ENCODE results near the gene PLPP4.

The PLPP4 gene

DNA sequence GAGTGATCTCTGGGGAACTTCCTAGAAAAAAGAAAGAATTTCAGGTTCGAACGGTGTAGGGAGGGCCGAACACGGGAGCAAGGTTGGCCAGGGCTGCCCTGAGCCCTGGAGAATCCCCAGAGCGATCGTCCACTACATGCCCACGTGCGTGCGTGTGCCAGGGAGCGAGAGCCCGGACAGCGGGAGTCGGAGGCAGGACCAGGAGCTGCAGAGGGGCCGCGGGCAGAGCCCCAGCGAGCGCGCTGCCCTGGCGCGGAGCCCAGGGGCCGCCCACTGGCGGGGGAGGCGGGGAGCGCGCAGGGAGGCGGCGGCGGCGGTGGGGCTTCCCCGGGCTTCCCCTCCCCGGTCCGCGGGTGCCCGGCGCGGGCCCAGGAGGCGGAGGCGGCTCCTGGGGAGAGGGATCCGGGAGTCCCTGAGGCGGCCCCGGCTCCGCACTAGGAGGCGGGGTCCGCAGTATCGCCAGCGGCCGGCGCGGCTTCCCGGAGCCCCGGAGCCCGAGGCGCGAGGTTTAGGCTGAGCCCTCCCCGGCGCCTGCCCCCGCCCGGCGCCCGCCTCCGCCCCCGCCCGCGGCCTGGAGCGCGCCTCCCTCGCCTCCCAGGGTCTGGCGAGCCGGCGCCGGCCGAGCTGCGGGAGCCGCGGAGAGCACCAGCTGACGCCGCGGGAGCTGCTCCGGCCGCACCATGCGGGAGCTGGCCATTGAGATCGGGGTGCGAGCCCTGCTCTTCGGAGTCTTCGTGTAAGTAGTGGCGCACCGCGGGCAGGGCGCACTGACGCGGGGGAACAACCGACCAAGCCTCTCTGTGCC, at the start of gene PLPP4:
Gene PLPP4 (plus strand): TSS at position 602 of the 805 bp plus-strand sequence. CDS start 79 bp downstream, at position 681.
- DNase-seq = no peak

DNA sequence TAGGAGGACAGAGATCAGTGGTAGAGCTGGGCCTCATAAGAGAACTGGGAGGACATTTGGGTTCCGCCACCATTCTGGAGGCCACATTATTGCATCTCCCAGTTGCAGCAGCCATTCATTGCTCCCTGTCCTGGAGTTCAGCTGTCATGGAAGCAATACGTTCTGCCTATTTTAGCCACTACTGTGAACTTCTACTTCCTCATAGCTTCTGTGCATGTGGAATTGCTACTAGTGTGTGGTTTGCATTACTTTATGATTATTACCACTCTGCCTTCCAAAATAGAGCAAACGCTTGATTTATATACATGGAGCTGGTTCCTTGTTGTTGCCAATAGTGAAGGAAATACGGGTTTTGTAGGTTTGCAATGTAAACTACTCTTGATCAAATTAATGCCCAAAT, 47.2 kb upstream of the PLPP4 start:
- DNase-seq = no peak

DNA sequence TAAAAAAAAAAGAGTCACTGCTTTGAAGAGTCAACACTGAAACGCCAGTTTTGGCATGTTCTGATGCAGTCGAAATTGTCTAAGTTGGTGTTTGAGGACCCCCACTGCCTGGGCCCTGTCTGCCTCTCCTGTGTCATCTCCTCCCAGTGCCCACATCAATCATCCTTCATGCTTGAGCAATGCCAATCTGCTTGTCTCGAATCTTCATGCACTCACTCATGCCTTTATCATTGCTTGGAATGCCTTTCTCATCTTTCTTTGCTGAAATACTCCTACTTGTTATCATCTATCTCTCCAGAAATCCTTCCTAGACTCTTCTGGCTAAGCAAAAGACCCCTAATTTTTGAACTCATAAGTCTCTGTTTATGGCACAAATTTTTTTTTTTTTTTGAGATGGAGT, 42.1 kb upstream of the PLPP4 start:
- no peak for DNase-seq

DNA sequence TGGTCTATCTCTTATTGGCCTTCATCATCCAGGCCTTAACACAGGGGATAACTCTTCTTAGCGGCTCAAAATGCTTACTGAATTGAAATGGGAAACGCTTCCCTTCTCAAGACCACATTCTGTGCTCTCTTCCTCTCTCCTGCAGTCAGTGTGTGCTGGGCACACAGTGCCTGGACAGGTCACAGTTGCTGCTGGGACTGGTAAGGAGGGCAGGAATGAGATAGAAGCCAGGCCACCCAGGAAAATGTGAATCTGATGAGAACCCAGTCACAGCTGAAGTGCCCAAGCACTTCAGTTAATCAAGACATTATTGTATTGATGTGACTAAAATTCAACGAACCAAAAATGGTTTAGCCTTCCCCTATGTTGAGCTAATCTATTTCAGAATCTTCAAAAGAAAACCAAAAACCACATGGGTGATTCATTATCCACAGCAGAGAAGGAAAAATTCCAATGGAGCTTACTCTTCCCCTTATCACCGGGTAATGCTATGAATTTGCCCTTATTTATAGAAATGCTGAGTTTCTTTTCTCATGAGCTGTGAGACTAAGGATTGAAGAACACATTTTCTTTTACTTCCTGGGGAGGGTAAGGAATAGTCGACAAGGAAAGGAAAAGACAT, 41.2 kb upstream of the PLPP4 start:
- no peak for DNase-seq

DNA sequence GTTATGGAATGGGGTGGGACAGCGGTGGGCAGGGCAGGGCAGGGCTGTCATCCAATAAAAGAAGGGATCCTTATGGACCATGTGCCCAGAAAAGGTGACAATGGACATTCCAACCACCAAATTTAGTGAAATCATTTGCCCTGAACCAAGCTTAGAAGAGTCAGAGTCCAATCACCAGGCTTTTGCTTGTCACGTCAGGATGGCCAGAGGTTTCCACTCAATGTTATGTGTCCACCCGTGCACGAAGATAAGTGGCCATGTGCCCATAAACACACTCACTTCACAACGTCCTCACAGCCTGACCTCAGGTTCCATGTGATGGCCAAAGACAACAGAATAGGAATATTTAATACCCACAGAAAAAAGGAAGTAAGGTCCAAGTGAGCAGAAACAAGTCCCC, 36.6 kb upstream of the PLPP4 start:
- no peak for DNase-seq

DNA sequence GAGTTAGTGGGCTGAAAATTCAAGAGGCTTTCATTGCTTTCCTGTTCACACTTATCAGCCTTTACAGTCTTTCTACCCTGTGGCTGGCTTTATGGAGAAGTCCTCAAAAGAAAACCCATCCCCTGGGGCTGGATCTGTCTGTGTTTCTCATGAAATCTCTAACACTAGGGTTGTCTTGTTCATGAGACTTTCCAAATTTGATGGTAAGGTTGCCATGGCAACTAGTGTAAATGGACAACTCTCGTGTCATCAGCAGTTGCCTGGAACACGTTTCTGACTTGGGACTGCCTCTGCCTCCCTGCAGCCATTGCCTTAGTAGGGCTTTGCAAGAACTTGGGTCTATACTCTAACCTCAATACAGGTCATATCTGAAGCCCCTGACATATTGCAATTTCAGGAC, 35.8 kb upstream of the PLPP4 start:
- no peak for DNase-seq

DNA sequence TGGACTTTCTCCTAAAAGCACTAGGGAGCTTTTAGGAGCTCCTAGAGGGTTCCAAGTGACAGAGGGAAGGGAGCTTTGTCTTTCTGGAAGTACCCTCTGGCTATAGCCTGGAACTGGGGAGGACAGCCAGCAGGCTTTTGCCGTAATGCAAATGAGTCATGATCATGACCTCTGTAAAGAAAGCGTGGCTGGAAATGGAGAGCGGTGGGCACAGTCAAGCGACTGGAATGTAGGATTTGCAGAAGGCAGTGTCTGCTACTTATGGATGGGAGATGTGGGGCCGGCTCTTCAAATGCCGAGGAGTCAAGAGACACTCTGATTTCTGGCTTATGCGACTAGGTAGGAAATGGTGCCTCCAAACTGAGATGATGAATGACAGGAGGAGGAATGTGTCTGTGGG, 34.6 kb upstream of the PLPP4 start:
- no peak for DNase-seq

DNA sequence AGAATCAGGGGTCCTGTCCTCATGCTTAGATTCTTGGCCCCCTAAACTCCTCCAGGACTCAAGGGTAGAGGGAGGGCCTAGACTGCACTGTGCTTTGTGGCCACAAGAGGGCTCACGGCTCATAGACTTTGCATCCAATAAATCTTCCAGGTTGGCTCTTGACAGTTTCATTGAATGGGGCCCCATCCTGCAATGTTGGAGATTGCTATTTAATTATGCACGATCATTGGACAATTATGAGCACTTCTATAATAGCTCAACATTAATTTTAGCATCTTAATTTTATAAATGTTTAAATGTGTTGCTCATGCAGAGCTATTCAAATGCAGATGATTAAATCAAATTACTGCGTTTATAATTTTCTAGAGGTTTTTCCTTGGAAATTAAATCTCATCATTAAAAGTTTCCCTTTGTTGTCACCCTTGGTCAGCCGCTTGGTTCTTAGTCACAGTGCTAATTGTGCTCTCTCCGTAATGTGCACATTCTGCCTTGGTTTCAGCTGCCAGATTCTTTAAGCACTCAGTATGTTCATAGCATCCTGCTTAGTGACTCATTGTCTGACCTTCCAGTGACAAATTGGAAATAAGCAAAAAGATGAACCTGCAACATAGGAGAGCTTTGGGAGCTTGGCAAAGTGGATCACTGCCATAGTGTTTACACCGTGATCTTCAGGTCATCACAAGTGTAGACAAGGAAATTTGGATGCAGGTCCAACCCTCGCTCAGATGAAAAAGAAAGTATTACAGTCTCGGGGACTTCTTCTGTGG, 33.4 kb upstream of the PLPP4 start:
- no peak for DNase-seq

DNA sequence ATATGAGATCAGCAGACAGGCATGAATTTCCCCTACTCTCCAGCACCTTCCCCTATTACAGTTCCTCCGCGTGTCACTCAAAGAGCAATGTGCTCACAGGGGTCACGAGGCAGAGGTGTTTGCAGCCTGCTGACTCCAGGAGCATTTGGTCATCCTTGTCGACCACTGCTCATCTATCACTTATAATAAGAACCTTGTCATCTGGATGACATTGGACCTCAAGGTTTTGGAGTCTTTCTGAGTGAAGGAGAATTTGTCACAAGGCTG, 32.9 kb upstream of the PLPP4 start:
- no peak for DNase-seq

DNA sequence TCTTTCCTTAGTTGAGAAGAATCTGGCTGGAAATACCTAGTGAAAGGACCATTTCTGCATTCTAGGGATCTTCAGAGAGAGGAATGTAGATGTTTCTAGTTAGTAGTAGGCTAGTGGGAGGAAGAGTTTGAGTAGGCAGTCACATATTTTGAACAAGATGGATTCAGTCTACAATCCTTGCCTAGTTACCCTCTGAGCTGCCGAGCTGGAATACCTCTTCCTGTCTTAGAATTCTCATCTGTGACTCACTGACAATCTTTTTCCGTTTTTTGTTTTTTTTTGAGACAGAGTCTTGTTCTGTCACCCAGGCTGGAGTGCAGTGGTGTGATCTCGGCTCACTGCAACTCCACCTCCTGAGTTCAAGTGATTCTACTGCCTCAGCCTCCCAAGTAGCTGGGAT, 30.7 kb upstream of the PLPP4 start:
- no peak for DNase-seq

DNA sequence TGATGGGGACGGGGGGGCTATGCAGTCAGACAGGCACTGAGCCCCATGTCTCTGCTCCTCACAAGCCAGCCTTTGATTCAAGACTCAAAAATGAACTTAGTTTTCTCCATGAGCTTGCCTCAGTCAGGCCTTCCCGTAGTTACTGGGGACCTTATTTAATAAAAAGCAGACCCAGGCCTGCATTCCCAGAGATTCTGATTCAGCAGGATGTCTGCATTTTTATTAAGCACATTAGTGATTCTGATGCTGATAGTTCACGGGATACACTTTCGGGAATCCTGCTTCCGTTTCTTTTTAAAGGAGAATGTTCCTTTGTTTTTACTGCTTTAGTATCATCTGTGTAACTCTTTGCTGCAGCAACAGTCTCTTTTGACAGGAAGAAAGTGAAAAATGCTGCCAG, 28.3 kb upstream of the PLPP4 start:
- no peak for DNase-seq

DNA sequence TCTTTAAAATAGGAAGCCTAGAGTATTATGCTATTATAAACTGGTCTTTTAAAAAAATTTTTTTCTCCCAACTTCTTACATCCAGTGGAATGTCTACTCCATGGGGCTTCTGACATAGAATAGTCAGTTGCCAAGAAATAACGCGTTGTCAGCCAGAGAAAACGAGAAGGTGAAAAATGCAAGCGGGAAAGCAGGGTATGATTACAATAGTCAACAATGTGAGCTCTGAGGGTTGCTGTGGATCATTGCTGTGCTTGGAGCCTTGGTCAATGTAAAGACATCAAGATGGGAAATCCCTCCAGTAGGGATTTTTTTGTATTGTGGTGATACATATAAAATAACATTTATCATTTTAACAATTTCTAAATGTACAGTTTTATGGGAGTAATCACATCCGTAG, 27.6 kb upstream of the PLPP4 start:
- no peak for DNase-seq

DNA sequence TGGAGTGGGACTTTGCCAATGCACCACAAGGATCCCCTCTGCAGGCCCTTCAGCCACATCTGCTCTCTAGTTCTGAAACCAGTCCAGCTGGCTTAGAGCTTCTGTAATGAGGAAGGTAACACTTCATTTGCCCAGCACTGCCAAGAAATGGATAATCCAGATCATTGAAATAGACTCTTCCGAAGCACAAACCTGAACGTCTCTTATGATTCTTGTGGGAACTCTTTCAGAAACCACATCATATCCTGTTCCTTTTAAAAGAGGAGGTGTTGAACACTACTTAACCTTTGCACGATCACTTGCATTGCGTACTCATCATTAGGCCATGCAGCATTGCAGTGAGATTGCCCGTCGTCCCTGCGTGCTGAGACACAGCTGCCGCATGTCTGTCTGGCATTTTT, 25.8 kb upstream of the PLPP4 start:
- DNase-seq = no peak

DNA sequence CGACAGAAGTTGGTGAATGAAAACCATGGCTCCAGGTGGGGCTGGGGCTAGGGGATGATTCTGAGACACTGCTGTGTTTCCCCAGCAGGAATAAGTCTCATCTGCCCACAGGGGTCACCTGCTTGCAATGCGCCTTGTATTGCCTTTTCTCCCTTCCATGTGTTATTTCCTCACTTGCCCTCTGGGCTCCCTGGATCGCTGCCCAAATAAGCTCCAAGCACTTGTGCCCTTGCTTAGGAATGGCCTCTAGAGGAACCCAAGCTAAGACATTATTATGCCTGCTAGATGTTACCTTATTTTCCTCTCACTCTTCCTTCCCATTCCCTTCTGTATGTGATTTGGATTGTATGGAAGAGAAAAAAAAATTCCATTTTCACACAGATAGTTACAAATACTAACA, 24.8 kb upstream of the PLPP4 start:
- DNase-seq = no peak

DNA sequence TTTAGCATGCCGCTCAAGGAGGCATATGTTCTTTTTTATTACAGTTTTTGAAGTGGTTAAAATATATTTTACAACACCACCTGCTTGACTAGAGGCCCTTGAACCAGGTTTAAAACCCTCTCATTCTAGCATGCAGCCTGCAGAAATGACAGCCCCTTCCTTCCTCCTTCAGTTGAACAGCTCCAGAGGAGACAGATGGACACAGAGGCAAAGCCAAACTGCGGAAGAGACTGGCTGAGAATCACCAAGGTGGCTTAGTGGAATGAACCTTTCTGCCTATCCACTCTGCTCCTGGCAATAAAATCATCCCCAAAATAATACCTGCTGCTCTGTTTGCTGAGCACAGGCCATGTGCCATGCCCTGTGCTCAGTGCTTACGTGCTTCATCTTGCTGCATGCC, 23.9 kb upstream of the PLPP4 start:
- DNase-seq = no peak

DNA sequence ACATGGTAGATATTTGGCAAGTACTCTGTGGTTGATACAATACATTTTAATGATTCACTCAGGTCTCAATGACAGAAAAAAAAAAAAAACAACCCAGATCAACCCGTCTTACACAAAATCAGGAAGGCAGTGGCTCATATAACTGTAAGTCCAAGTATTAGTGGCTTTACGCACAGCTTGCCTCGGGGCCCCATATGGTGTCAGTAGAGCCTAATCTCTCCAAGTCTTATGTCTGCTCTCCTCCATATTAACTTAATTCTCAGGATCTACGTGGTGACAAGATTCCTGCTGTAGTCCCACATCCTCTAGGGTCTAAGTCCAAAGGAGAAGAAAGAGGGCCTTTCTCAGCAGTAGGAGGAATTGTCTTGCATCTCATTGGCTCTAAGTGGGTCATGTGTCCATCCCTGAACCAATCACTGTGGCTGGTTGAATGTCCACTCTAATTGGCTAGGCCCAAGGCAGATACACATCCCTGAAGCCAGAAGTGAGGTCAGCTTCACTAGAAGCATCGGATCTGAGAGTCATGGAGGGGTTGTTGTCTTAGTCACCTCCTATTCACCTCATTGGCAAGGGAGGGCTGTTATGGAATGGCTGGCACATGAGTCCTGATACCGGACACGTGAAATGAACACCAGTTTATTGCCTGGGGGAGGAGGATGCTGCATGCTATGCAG, 20.5 kb upstream of the PLPP4 start:
- no peak for DNase-seq

DNA sequence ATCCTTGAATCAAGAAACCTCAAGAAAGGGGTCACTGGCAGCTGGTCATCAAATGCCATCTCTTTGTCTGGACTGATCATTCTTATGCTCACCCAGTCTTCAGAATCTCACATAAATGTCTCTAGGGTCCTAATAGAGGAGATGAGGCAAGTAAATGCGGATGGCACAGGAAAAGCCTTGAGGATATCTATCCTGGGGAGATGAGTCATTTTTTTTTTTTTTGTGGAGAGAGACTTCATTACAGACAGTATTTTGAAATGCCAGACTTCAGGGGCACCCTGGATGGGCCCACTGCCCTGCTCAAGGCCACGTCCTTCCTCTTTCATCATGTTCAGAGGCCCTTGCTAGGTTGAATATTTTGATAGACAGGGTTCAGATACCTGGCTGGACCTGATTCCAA, 19.5 kb upstream of the PLPP4 start:
- no peak for DNase-seq

DNA sequence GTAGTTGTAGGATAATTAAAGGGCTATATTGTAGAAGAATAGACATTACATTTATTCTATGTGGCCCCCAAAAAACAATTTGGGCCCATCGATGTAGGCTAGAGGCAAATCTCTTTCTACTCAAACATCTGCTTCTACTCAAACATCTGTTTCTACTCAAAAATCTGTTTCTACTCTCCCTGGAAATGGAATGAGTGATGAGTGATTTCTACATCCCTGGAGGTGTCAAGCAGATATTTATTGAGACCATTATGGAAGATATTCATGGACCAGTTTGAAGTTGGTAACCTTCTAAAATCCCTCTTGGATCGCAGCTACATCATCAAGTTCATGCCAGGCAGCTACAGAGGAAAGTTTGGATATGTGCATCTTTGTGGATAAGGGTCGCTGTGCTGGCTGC, 5.1 kb upstream of the PLPP4 start:
- DNase-seq = no peak

DNA sequence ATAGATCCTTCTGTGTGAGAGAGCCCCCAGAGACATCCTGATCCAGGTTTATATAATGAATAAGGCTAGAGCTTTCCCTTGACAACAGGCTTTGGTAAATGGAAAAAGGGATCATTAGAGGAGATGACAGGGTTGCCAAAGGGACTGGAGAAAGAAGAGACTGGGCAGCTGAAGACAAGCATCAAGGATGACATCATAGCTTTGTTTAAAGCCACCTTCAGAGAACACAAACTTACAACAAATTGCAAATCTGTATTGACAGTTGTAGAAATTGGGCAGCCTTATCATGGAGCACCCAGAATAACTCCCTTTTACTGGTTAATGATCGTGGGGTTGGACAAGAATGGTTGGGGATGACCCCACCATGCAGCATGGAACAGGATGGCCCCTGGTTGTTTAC, 3.7 kb upstream of the PLPP4 start:
- DNase-seq = no peak

DNA sequence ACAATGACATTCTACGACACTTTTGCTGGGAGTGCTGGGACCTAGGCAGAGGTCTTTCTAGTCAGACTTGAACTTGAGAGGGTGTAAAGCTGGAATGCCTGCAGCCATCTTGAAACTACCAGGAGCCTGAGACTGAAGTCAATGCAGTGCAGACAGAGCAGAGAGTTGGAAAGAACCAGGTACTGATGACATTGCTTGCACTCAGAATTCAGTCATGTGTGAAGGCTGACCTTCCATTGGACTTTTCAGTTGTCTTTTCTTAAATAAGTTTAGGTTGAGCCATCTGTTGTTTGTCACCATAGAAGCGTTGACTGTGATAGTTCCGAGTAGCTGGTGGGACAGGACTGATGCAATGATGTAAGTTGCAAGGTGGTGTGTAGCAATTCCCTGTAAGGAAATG, 3.1 kb upstream of the PLPP4 start:
- DNase-seq = no peak

DNA sequence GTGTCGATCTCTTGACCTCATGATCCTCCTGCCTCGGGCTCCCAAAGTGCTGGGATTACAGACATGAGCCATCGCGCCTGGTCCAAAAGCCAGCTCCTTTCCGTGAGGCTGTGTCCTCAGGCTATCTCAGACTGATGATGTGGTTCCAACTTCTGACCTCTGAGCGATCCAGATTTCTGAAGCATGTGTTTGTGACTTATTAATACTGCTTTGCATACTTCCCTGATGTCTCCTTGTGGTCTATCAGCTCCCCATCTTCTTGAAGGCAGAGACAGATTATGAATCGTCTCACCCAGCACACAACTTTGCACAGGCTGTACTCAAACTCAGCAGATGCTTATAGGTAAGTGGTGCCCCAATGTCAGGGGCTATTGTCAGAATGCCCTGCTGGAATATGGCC, 2.0 kb upstream of the PLPP4 start:
- no peak for DNase-seq

DNA sequence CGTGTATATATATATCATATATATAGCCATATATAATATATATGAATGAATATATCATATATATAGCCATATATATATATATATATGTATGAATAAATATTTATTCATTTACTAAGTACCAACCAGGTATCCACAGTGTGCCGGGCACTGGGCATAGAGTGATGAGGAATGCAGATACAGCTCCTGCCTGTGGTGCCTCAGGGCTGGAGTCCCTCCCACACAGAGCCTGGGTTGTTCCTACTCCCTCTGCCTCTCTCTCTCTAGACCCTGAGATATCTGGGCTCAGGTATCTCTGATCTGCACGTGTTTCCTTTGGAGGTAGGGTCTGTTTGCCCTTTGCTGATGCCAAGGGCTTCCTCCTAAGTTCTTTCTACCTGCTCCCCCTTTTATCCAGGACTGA, 1.4 kb upstream of the PLPP4 start:
- no peak for DNase-seq

DNA sequence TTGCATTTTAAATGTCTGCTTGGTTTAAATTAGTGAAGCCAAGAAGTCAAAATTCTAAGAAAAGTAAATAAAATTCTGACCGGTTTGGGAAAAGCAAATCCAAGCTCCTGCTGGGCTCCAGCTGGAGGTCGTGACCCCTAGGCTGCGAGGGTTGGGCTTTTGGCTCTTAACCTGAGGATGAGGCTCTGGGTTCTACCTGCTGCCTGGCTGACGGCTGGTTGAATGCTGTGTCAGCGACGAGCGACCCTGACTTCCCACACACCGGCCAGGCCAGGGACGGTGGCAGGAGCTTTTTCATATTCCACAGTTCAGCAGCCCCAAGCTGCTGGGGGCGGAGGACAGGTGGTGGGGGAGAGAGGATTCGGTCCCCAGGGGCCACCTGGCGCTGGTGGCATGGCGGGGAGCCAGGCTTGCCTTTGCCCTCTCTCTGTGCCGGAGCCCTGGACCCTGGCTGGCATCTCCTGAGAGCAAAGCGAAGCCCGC, 843 bp upstream of the PLPP4 start:
- DNase-seq = no peak

Measured in NCI-H774 (cell line).